ENCODE data around the gene HSPBP1.
A peak's percentile ranks its signal among the peaks of the same experiment; 100 is the strongest.

Gene HSPBP1

DNA sequence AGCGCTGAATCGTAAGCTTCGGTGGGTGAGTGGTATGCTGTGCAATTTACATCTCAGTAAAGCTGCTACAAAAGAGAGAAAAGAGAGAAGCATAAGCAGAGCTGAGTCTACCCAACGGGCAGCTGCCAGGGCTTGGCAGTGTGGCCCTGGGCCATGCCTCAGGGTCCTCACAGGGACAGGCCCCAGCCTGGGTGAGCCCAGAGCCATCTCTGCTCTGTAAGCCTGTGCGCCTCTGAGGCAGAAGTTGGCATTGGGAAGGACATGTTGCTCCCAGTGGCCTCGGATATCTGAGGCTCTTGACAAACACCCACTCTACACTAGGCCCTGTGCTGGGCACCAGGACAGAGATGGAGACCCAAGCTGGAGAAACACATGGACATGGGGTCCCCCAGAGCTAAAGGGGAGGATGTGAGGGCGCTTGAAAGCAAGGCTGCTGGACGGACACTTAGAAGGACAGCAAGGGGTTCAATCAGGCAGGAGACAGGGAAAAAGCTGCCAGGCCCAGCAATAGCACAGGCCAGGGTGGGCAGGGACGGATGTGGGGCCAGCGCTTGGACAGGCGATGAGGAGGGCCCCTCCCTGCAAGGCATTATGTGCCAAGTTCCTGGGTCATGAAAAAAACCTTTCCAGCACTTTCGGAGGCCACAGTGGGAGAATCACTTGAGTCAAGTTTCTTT, 35.8 kb downstream of the HSPBP1 start:
- H3K4me1 Mint-ChIP-seq = peaks cover 14% of the 10 kb centered on the region
- H3K9me3 Mint-ChIP-seq = no peaks in the 10 kb centered on the region
- H3K27me3 Mint-ChIP-seq = no peaks in the 10 kb centered on the region
- H3K36me3 Mint-ChIP-seq = peaks cover 9% of the 10 kb centered on the region
- H3K27ac Mint-ChIP-seq = no peak overlapping the region
- no peak overlapping the region for H3K4me3 Mint-ChIP-seq

- H3K27ac Mint-ChIP-seq = no peak overlapping the region
Measured at GRCh38 chr19:55242517-55242916, 37.4 kb downstream of the HSPBP1 start.

DNA sequence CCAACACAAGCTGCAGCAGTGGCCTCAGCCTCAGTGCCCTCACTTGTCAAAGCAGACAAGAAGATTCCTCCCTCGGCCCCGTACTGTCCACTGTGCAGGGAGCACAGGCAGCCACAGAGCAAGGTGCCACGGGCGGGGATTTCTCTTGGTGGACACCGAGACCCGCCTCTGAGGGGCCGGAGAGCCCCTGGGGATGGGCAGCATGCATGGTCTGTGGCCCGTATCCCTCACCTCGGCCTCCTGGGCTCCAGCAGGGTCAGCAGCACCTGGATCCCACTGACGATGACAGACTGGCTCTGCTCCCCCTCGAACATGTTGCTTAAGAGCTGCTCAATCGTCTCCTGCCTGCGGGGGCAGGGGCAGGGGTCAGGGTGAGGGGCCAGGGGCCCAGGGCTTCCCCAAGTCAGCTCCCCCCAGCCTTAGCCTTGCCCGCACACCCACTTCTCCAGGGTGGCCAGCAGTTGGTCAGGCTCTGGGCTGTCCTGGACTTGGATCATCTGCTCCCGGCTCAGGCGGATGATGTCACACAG, 37.9 kb downstream of the HSPBP1 start:
- H3K36me3 Mint-ChIP-seq = peaks cover 9% of the 10 kb centered on the region
- H3K4me1 Mint-ChIP-seq = no peaks in the 10 kb centered on the region
- no peaks in the 10 kb centered on the region for H3K9me3 Mint-ChIP-seq
- no peak overlapping the region for H3K27ac Mint-ChIP-seq
- no peaks in the 10 kb centered on the region for H3K27me3 Mint-ChIP-seq
- no peak overlapping the region for H3K4me3 Mint-ChIP-seq

More at GRCh38 chr19:55242517-55242916, 37.4 kb downstream of the HSPBP1 start:
- Mint-ChIP-seq H3K9me3 (no peaks in the 10 kb centered on the region), H3K4me3 (no peak overlapping the region), H3K36me3 (peaks cover 9% of the 10 kb centered on the region), H3K4me1 (no peaks in the 10 kb centered on the region), H3K27me3 (no peaks in the 10 kb centered on the region)

GRCh38 chr19:55241143-55241934, 38.6 kb downstream of the HSPBP1 start:
- Mint-ChIP-seq H3K9me3 (no peaks in the 10 kb centered on the region), H3K27me3 (no peaks in the 10 kb centered on the region), H3K4me1 (no peaks in the 10 kb centered on the region), H3K27ac (peak overlapping the region; percentile 51), H3K36me3 (peaks cover 12% of the 10 kb centered on the region), H3K4me3 (no peak overlapping the region)

DNA sequence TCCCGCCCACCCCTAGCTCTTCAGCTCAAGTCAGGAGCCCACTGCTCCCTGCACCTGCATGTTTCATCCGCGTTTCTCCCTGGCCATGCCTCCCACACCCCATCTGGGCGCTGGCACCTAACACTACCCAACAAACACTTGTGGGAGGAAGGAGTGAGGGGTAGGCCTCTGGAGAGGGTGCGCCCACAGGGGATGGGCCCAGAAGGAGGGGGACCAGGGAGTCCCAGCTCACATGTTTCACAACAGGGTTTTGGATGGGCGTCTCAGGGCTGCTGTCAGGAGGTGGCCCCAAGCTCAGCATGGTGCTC, 39.2 kb downstream of the HSPBP1 start:
- Mint-ChIP-seq H3K27me3 (no peaks in the 10 kb centered on the region), H3K36me3 (peaks cover 13% of the 10 kb centered on the region), H3K4me1 (no peaks in the 10 kb centered on the region), H3K9me3 (no peaks in the 10 kb centered on the region), H3K4me3 (no peak overlapping the region), H3K27ac (peak overlapping the region; percentile 35)

- Mint-ChIP-seq H3K27me3 (no peaks in the 10 kb centered on the region), H3K36me3 (peaks cover 20% of the 10 kb centered on the region), H3K4me1 (peaks cover 7% of the 10 kb centered on the region), H3K4me3 (no peak overlapping the region), H3K27ac (no peak overlapping the region), H3K9me3 (no peaks in the 10 kb centered on the region)
Measured at GRCh38 chr19:55239004-55239403, 40.9 kb downstream of the HSPBP1 start.

DNA sequence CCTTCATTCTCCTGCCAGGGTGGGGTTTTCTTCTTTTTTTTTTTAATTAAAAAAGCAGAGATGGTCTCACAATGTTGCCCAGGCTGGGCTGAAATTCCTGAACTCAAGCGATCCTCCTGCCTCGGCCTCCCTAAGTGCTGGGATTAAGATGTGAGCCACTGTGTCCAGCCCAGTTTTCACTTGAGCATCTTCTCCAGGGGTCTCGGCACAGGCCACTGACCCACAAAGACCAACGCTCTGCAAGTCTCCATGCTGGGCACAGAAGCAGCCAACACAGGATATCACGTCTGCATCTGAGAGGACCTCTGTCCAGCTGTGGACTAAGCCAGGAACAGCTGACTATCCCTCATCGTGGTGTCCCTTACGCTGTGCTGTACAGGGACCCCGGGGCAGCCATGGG, 41.9 kb downstream of the HSPBP1 start:
- H3K36me3 Mint-ChIP-seq = peaks cover 20% of the 10 kb centered on the region
- no peaks in the 10 kb centered on the region for H3K27me3 Mint-ChIP-seq
- H3K27ac Mint-ChIP-seq = no peak overlapping the region
- H3K4me1 Mint-ChIP-seq = peaks cover 7% of the 10 kb centered on the region
- H3K4me3 Mint-ChIP-seq = no peak overlapping the region
- no peaks in the 10 kb centered on the region for H3K9me3 Mint-ChIP-seq

DNA sequence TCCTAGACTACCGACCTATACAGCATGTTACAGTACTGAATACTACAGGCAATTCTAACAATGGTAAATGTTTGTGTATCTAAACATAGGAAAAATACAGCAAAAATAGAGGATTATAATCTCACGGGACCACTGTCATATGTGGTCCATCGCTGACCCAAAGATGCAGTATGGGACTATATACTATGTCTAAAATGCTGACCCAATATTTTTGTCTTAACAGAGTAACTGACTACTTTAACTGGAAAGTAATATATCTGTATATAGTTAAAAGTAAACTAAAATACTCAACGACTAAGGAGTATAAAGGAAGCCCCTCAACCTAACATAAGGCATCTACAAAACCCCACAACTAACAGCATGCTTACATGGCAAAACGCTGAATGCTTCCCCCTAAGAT, 46.9 kb downstream of the HSPBP1 start:
- Mint-ChIP-seq H3K9me3 (no peaks in the 10 kb centered on the region), H3K36me3 (peaks cover 18% of the 10 kb centered on the region), H3K27me3 (no peaks in the 10 kb centered on the region), H3K4me3 (no peak overlapping the region), H3K4me1 (peaks cover 7% of the 10 kb centered on the region), H3K27ac (no peak overlapping the region)

- H3K4me1 Mint-ChIP-seq = peaks cover 7% of the 10 kb centered on the region
- H3K4me3 Mint-ChIP-seq = no peak overlapping the region
- H3K9me3 Mint-ChIP-seq = no peaks in the 10 kb centered on the region
- H3K36me3 Mint-ChIP-seq = peaks cover 19% of the 10 kb centered on the region
- H3K27ac Mint-ChIP-seq = no peak overlapping the region
- H3K27me3 Mint-ChIP-seq = no peaks in the 10 kb centered on the region
Measured at GRCh38 chr19:55232286-55232602, 47.7 kb downstream of the HSPBP1 start.

GRCh38 chr19:55231391-55232285, 48.3 kb downstream of the HSPBP1 start:
- no peaks in the 10 kb centered on the region for H3K9me3 Mint-ChIP-seq
- H3K36me3 Mint-ChIP-seq = peaks cover 18% of the 10 kb centered on the region
- H3K4me1 Mint-ChIP-seq = peaks cover 7% of the 10 kb centered on the region
- no peaks in the 10 kb centered on the region for H3K27me3 Mint-ChIP-seq
- H3K27ac Mint-ChIP-seq = no peak overlapping the region
- no peak overlapping the region for H3K4me3 Mint-ChIP-seq

- H3K4me3 Mint-ChIP-seq = no peak overlapping the region
- no peak overlapping the region for H3K27ac Mint-ChIP-seq
- H3K27me3 Mint-ChIP-seq = no peaks in the 10 kb centered on the region
- peaks cover 7% of the 10 kb centered on the region for H3K4me1 Mint-ChIP-seq
- H3K36me3 Mint-ChIP-seq = peaks cover 14% of the 10 kb centered on the region
- no peaks in the 10 kb centered on the region for H3K9me3 Mint-ChIP-seq
Measured at GRCh38 chr19:55230780-55231179, 49.1 kb downstream of the HSPBP1 start.

DNA sequence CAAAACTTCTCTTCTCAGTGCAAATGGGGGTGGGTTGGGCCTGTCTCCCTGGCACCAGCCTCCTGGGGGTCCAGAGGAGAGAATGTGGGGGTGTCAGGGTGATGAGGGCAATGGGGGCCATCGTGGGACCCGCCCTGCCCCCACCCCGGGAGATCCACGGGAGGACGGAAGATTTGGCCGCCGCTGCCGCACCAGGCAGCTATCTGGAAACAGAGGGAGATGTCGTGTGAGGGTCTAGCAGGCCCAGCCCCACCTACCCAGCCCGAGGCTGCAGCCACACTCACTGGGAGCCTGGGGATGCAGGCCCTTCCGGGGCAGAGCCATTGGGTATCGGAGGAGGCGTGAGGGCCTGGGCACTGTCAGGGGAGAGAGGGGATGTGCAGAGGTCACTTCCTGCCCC, 49.6 kb downstream of the HSPBP1 start:
- peaks cover 14% of the 10 kb centered on the region for H3K36me3 Mint-ChIP-seq
- no peak overlapping the region for H3K27ac Mint-ChIP-seq

DNA sequence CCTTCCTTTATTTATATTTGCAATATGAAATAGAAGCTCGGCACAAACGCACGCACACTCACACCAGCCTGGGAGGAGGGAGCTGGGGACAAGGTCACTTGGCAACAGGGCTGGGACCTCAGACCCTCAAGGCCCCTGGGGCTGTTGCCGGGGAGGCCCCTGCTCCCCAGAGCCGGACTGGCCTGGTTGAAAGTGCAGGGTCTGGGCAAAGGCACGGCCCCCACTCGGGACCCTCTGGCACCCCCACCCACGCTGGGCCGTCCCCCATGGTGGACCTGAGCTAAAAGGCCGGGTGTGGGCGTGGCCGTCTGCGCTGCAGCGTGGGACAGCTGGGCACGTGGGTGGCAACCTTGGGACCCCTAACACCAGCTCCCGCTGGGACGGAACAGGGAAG, 50.1 kb downstream of the HSPBP1 start:
- H3K9me3 Mint-ChIP-seq = no peaks in the 10 kb centered on the region
- no peak overlapping the region for H3K4me3 Mint-ChIP-seq
- H3K27me3 Mint-ChIP-seq = no peaks in the 10 kb centered on the region
- peaks cover 11% of the 10 kb centered on the region for H3K36me3 Mint-ChIP-seq
- H3K4me1 Mint-ChIP-seq = peaks cover 7% of the 10 kb centered on the region
- H3K27ac Mint-ChIP-seq = no peak overlapping the region

More for the DNA sequence above, 49.6 kb downstream of the HSPBP1 start:
- Mint-ChIP-seq H3K4me3 (no peak overlapping the region), H3K27me3 (no peaks in the 10 kb centered on the region), H3K4me1 (peaks cover 7% of the 10 kb centered on the region), H3K9me3 (no peaks in the 10 kb centered on the region)

DNA sequence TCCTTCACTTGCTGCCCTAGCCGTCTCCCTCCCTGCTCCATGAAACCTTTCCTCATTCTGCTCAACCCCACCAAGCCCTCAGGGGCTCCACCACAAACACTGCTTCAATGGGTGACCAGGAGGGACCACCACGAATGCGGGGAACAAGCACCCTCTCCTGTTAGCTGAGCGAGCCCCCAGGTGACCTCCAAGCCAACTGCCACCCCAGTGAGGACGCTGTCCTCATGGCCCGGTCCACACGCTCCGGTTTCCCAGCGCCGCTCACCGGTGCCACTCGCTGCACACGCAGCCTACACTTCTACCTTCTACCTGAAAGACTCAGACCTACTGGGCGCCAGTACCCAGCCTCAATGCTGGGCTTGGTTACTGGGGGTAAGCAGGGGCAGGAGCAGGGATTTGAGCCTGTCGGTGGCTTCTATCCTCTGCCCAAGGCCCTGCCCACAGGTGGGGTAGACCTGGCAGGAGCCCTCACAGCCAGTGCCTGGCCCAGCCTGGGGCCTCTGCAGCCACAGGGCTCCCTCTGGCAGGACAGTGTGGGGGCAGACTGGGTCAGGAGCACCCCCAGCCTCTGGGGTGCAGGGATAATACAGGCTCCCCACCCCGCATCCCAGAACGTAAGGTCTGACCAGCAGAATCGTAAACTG, 50.6 kb downstream of the HSPBP1 start:
- Mint-ChIP-seq H3K4me3 (no peak overlapping the region), H3K27me3 (no peaks in the 10 kb centered on the region), H3K27ac (no peak overlapping the region), H3K36me3 (peaks cover 7% of the 10 kb centered on the region), H3K9me3 (no peaks in the 10 kb centered on the region), H3K4me1 (peaks cover 2% of the 10 kb centered on the region)

- Mint-ChIP-seq H3K4me3 (no peak within 1 kb of the TSS), H3K9me3 (no peaks in the 10 kb centered on the region), H3K27me3 (no peaks in the 10 kb centered on the region), H3K36me3 (peaks cover 6% of the 10 kb centered on the region), H3K4me1 (no peaks in the 10 kb centered on the region), H3K27ac (peak within 1 kb of the TSS; percentile 59)
Measured at GRCh38 chr19:55228403-55229031, 51.4 kb downstream of the HSPBP1 start, which contains the start of gene TMEM86B. TSS of gene TMEM86B (minus strand) at chr19:55228763. CDS start at chr19:55228741, 22 bp downstream.

Data from activated naive CD4-positive, alpha-beta T cell treated with anti-CD3 and anti-CD28 coated beads, Interleukin-2, amount 50 U/mL, for 24 hours (primary cell).